ENCODE data around the gene BCL10. TPM values are rescaled to one million over a fixed set of nuclear protein-coding genes. Genes with fewer than 3 reads are reported as not detected.
"Not testable (repeated sequence)": the region's sequence is repeated elsewhere in the genome, so short reads cannot be mapped to it uniquely, and the experiment has no call there.

The BCL10 gene
- total RNA-seq, 2 donors from 2014 or later: 17.3 to 18.4 TPM

GRCh38 chr1:85262985-85263384 is 13.4 kb downstream of the BCL10 start:
- Histone ChIP-seq H3K36me3 (no peaks in the 10 kb centered on the region), H3K27ac (no peak overlapping the region), H3K9me3 (no peaks in the 10 kb centered on the region), H3K27me3 (replicated peaks; ENCODE audit: insufficient read depth) (no peaks in the 10 kb centered on the region), H3K4me3 (no peak overlapping the region), H3K4me1 (replicated peaks) (no peaks in the 10 kb centered on the region)
- TF ChIP-seq POLR2A (IDR thresholded peaks at IDR 0.05) (no peak), POLR2AphosphoS5 (IDR thresholded peaks at IDR 0.05) (no peak)
- TF ChIP-seq, protein P1, sequence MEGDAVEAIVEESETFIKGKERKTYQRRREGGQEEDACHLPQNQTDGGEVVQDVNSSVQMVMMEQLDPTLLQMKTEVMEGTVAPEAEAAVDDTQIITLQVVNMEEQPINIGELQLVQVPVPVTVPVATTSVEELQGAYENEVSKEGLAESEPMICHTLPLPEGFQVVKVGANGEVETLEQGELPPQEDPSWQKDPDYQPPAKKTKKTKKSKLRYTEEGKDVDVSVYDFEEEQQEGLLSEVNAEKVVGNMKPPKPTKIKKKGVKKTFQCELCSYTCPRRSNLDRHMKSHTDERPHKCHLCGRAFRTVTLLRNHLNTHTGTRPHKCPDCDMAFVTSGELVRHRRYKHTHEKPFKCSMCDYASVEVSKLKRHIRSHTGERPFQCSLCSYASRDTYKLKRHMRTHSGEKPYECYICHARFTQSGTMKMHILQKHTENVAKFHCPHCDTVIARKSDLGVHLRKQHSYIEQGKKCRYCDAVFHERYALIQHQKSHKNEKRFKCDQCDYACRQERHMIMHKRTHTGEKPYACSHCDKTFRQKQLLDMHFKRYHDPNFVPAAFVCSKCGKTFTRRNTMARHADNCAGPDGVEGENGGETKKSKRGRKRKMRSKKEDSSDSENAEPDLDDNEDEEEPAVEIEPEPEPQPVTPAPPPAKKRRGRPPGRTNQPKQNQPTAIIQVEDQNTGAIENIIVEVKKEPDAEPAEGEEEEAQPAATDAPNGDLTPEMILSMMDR (IDR thresholded peaks at IDR 0.05): no peak
- intact Hi-C loops (cut with DNase I): no loop called here
- no peak for DNase-seq (ENCODE audit: low spot score)

- 19% methylated on average over 7 of the region's 7 CpGs for WGBS
- H3K4me1 ChIP-seq (replicated peaks): peaks cover 2% of the 10 kb centered on the region
Observed at GRCh38 chr1:85259912-85260274, 16.5 kb downstream of the BCL10 start.

GRCh38 chr1:85259118-85259911 is 17.1 kb downstream of the BCL10 start, which contains the start of gene C1orf52:
Gene C1orf52 (minus strand): TSS chr1:85259662. CDS start chr1:85259633, 29 bp downstream.
- H3K27me3 ChIP-seq (replicated peaks; ENCODE audit: insufficient read depth): no peaks in the 10 kb centered on the region
- intact Hi-C loops (cut with DNase I): loop anchor here (5.0 kb wide), 2 partner anchors 57 to 312 kb away; partner anchors contain the start of gene SYDE2
- TF ChIP-seq POLR2AphosphoS5 (IDR thresholded peaks at IDR 0.05) (peak; percentile 91), POLR2A (IDR thresholded peaks at IDR 0.05) (peak; percentile 58)
- TF ChIP-seq, protein P1 (IDR thresholded peaks at IDR 0.05): peak; percentile 94 to 99 (median 98)
- peak; percentile 94 for DNase-seq (ENCODE audit: low spot score)
- H3K27ac ChIP-seq: peak within 1 kb of the TSS; percentile 76 to 77
- H3K36me3 ChIP-seq: no peaks in the 10 kb centered on the region
- peaks cover 2% of the 10 kb centered on the region for H3K4me1 ChIP-seq (replicated peaks)
- under 1% methylated on average over 56 of the region's 65 CpGs for whole genome bisulfite sequencing
- H3K9me3 ChIP-seq: no peaks in the 10 kb centered on the region
- peak within 1 kb of the TSS; percentile 79 to 91 for H3K4me3 ChIP-seq

More at GRCh38 chr1:85259912-85260274, 16.5 kb downstream of the BCL10 start:
- H3K9me3 ChIP-seq: no peaks in the 10 kb centered on the region
- H3K27me3 ChIP-seq (replicated peaks; ENCODE audit: insufficient read depth): no peaks in the 10 kb centered on the region
- intact Hi-C loops (cut with DNase I): loop anchor here (5.0 kb wide), 2 partner anchors 58 to 313 kb away; partner anchors contain the start of gene SYDE2
- H3K27ac ChIP-seq: peak overlapping the region; percentile 76 to 77
- H3K4me3 ChIP-seq: peak overlapping the region; percentile 79 to 91
- TF ChIP-seq, protein P1 (IDR thresholded peaks at IDR 0.05): no peak
- no peak for TF ChIP-seq POLR2AphosphoS5 (IDR thresholded peaks at IDR 0.05)
- no peak for TF ChIP-seq POLR2A (IDR thresholded peaks at IDR 0.05)
- H3K36me3 ChIP-seq: no peaks in the 10 kb centered on the region
- no peak for DNase-seq (ENCODE audit: low spot score)

DNA sequence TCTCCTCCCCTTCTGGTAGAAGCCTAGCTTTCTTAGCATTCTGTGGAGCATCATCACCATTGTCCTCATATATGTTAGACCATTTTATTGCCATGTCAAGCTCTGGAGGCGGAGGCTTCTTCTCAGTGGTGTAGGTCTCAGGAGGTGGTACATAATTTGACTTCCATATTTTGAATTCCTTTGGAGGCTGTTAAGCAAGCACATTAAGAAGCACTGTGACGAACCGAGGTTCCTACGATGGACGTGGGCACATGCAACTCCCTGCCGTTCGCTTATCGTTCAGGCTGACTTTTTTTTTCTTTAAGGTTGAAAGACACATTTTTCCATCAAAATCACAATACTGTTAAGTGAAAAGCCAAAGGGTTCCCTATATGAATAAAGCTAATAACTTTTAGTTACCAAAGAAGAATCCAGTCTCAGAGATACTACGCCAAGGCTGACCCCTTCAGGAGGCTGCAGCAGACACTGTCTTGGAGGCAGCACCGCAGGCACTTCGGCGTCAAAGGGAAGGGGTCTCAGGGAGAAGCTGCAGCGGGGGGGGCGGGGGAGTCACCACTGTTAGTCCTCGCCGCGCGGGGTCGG is 17.8 kb downstream of the BCL10 start:
- Histone ChIP-seq H3K27ac (peak overlapping the region; percentile 76 to 77), H3K4me3 (peak overlapping the region; percentile 79 to 91), H3K9me3 (no peaks in the 10 kb centered on the region), H3K36me3 (no peaks in the 10 kb centered on the region), H3K27me3 (replicated peaks; ENCODE audit: insufficient read depth) (no peaks in the 10 kb centered on the region), H3K4me1 (replicated peaks) (peaks cover 2% of the 10 kb centered on the region)
- TF ChIP-seq POLR2AphosphoS5 (IDR thresholded peaks at IDR 0.05) (no peak), POLR2A (IDR thresholded peaks at IDR 0.05) (no peak)
- TF ChIP-seq, protein P1 (IDR thresholded peaks at IDR 0.05): no peak
- no peak for DNase-seq (ENCODE audit: low spot score)
- 4% methylated on average over 19 of the region's 19 CpGs for WGBS
- intact Hi-C loops (cut with DNase I): loop anchor here (5.0 kb wide), 2 partner anchors 56 to 311 kb away; partner anchors contain the start of gene SYDE2

DNA sequence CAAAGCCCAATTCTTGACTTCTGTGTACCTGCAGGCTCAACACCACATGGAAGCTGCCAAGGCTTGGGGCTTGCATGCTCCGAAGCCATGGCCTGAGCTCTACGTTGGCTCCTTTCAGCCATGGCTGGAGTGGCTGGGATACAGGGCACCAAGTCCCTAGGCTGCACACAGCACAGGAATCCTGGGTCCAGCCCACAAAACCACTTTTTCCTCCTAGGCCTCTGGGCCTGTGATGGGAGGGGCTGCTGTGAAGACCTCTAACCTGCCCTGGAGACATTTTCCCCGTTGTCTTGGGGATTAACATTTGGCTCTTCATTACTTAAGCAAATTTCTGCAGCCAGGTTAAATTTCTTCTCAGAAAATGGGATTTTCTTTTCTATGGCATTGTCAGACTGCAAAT is 27.4 kb downstream of the BCL10 start:
- DNase-seq (ENCODE audit: low spot score); H3K27me3 ChIP-seq (replicated peaks; ENCODE audit: insufficient read depth); H3K4me1 ChIP-seq (replicated peaks); H3K36me3 ChIP-seq; H3K9me3 ChIP-seq; H3K4me3 ChIP-seq; H3K27ac ChIP-seq; intact Hi-C loops (cut with DNase I): not testable (repeated sequence)
- WGBS: 93% methylated on average over 2 of the region's 3 CpGs

Data from prostate gland (tissue), 2 donors.